Nephron progenitor cell (in vitro differentiated cells): ENCODE results near the gene CHGA.

Experiments used
- DNase-seq: peaks from one replicate; pipeline ENCODE4 v3.0.0; 2021
- H3K27ac Mint-ChIP-seq: 2 replicates; pipeline ENCODE4 v1.8.0; 2021; ENCODE audit warnings: mild to moderate bottlenecking, moderate library complexity, mixed read lengths
- H3K27me3 Mint-ChIP-seq: 2 replicates; pipeline ENCODE4 v1.8.0; 2021; ENCODE audit warnings: mild to moderate bottlenecking, low read depth, mixed read lengths; ENCODE audit not compliant: poor library complexity
- H3K36me3 Mint-ChIP-seq: 2 replicates; pipeline ENCODE4 v1.8.0; 2021; ENCODE audit warnings: low read depth, mixed read lengths
- H3K4me1 Mint-ChIP-seq: 2 replicates; pipeline ENCODE4 v1.8.0; 2021; ENCODE audit warnings: mixed read lengths
- H3K4me3 Mint-ChIP-seq: 2 replicates; pipeline ENCODE4 v1.8.0; 2021; ENCODE audit warnings: mild to moderate bottlenecking, moderate library complexity, mixed read lengths
- H3K9me3 Mint-ChIP-seq: 2 replicates; pipeline ENCODE4 v1.8.0; 2021; ENCODE audit warnings: mild to moderate bottlenecking, moderate library complexity, mixed read lengths
- CTCF ChIP-seq: fragments of 200-600 bp; sonication (generic); IDR thresholded peaks from 2 replicates; pipeline ENCODE4 v1.5.0; 2021; ENCODE audit warnings: antibody characterized with exemption

The CHGA gene

GRCh38 chr14:92922883-92923743, at the start of gene CHGA:
CHGA (plus strand) TSS chr14:92923150; CDS start chr14:92923360, 210 bp downstream.
- Mint-ChIP-seq H3K36me3 (no peaks in the 10 kb centered on the region), H3K27me3 (peaks cover 87% of the 10 kb centered on the region), H3K27ac (no peak within 1 kb of the TSS), H3K9me3 (no peaks in the 10 kb centered on the region), H3K4me1 (peaks cover 11% of the 10 kb centered on the region), H3K4me3 (peak within 1 kb of the TSS; percentile 89)
- peak; percentile 97 for DNase-seq
- TF ChIP-seq CTCF: no peak

- peaks cover 9% of the 10 kb centered on the region for H3K36me3 Mint-ChIP-seq
- H3K4me1 Mint-ChIP-seq: peaks cover 63% of the 10 kb centered on the region
- peak; percentile 80 for DNase-seq
- peaks cover 32% of the 10 kb centered on the region for H3K27me3 Mint-ChIP-seq
- peaks cover 26% of the 10 kb centered on the region for H3K9me3 Mint-ChIP-seq
- peak overlapping the region; percentile 52 for H3K4me3 Mint-ChIP-seq
- no peak overlapping the region for H3K27ac Mint-ChIP-seq
- no peak for TF ChIP-seq CTCF
These were observed 47.8 kb upstream of the CHGA start for GRCh38 chr14:92874962-92875661.

GRCh38 chr14:92877757-92878431, 45.1 kb upstream of the CHGA start:
- H3K36me3 Mint-ChIP-seq: peaks cover 5% of the 10 kb centered on the region

GRCh38 chr14:92880351-92880750, 42.6 kb upstream of the CHGA start:
- Mint-ChIP-seq H3K27me3 (peaks cover 67% of the 10 kb centered on the region), H3K4me1 (peaks cover 65% of the 10 kb centered on the region), H3K9me3 (peaks cover 12% of the 10 kb centered on the region), H3K36me3 (no peaks in the 10 kb centered on the region), H3K4me3 (no peak overlapping the region), H3K27ac (no peak overlapping the region)
- no peak for DNase-seq
- TF ChIP-seq CTCF: no peak

More at GRCh38 chr14:92877757-92878431, 45.1 kb upstream of the CHGA start:
- DNase-seq: peak; percentile 46
- TF ChIP-seq CTCF: no peak
- Mint-ChIP-seq H3K27me3 (peaks cover 55% of the 10 kb centered on the region), H3K9me3 (peaks cover 20% of the 10 kb centered on the region), H3K4me3 (no peak overlapping the region), H3K4me1 (peaks cover 75% of the 10 kb centered on the region), H3K27ac (no peak overlapping the region)

GRCh38 chr14:92880851-92881250, 42.1 kb upstream of the CHGA start:
- DNase-seq: no peak
- peaks cover 60% of the 10 kb centered on the region for H3K4me1 Mint-ChIP-seq
- no peak overlapping the region for H3K27ac Mint-ChIP-seq
- no peak for TF ChIP-seq CTCF
- peaks cover 67% of the 10 kb centered on the region for H3K27me3 Mint-ChIP-seq
- H3K4me3 Mint-ChIP-seq: no peak overlapping the region
- H3K9me3 Mint-ChIP-seq: peaks cover 12% of the 10 kb centered on the region
- H3K36me3 Mint-ChIP-seq: no peaks in the 10 kb centered on the region
